GM12872 (cell line): ENCODE results near the gene AS3MT.
A peak's percentile ranks its signal among the peaks of the same experiment; 100 is the strongest.

Experiments
- TF ChIP-seq, protein P1 (sequence below): IDR thresholded peaks from 3 replicates; pipeline ENCODE4 v1.5.1; 2011; ENCODE audit warnings: low read depth, mild to moderate bottlenecking, low read length, moderate library complexity; ENCODE audit not compliant: insufficient read depth

The AS3MT gene

DNA sequence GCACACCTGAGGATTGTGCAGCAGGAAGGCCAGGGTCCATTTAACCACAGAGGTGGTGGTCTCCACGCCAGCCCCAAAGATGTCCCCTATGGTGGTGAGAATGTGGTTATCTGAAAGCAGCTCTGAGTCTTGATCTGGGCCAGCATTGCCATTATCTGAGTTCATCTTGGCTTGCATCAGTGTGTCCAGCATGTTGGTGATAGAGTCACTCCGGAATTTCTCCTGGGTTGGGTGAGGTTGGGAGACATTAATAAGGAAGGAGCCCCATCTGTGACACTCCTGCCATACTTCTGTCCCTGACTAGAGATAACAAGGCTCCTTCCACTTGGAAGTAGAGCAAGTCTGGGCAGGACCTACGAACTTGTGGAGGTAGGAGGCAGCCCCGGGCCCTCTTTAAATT, 36.3 kb upstream of the AS3MT start:
- TF ChIP-seq, protein P1, sequence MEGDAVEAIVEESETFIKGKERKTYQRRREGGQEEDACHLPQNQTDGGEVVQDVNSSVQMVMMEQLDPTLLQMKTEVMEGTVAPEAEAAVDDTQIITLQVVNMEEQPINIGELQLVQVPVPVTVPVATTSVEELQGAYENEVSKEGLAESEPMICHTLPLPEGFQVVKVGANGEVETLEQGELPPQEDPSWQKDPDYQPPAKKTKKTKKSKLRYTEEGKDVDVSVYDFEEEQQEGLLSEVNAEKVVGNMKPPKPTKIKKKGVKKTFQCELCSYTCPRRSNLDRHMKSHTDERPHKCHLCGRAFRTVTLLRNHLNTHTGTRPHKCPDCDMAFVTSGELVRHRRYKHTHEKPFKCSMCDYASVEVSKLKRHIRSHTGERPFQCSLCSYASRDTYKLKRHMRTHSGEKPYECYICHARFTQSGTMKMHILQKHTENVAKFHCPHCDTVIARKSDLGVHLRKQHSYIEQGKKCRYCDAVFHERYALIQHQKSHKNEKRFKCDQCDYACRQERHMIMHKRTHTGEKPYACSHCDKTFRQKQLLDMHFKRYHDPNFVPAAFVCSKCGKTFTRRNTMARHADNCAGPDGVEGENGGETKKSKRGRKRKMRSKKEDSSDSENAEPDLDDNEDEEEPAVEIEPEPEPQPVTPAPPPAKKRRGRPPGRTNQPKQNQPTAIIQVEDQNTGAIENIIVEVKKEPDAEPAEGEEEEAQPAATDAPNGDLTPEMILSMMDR, result no peak

DNA sequence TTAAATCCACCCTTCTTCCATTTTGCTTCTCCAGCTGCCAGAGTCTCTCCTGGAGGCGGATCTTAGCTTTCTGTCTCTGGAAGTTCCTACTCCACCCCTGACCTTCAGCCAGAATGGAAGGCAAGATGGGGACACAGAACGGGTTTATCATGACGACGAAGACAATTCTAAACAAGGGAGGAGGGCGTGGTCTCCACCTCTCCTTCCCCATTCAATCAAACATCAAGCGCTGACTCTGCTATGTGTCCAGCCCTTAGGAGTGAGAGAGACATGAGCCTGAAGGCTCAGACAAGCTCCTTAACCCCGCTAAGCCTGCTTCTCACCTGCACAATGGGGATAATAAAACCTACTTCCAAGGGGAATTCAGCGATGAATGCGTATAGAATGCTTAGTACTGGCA, 35.1 kb upstream of the AS3MT start:
- TF ChIP-seq, protein P1, result no peak

GRCh38 chr10:102835007-102835482, 34.2 kb upstream of the AS3MT start:
- TF ChIP-seq, protein P1, result peak; percentile 91

DNA sequence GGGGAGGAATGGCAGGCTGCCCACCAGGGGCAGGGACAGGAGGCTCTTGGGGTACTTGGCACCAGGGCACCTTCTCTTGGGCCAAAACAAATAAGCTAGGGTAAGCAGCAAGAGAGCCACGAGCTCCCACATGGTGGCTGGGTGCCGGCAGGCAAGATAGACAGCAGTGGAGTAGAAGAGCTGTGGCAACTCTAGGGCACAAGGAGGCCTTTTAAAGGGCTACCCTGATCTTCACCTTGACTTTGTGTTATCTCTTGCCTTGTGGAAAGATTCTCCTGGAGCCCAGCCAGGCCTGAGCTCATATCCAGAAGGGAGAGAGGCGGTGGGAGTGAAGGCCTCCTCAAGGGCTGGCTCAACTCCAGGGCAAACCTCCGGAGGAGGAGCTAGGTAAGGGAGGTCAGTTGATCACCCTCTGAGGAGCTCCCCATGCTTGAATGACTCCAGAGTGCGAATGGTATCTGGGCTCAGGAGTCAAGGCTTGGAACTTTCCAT, 32.0 kb upstream of the AS3MT start, which contains the start of gene CYP17A1:
CYP17A1 (minus strand) TSS at position 184 of the 492 bp plus-strand sequence; CDS start at position 132, 52 bp downstream.
- TF ChIP-seq, protein P1, result no peak

- TF ChIP-seq, protein P1, result no peak
Observed at GRCh38 chr10:102841827-102842345, 27.4 kb upstream of the AS3MT start.

DNA sequence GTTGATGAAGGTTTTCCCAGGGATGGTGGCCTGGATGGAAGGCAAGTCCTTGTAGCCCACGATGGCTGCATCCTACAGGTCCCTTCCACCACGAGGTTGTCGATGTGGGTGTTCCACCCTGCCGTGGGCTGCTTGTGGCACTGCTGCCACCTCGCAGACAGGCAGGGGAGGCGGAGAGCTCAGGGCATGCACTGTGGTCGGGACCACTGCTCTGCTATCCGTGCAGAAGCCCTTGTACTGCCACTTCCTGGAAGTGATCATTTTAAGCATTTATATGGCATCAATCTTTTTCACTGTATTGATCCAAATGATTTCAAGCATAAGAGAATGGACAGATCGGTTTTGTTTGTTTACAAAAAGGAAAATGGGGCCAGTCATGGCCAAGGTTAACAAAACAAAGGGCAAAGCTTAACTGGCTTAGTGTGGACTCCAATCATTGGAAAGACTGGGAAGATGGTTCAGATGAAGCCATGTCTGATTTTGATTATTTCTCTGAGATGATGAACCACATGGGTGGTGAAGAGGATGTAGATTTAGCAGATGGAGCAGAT, 23.8 kb upstream of the AS3MT start:
- TF ChIP-seq, protein P1, result no peak

DNA sequence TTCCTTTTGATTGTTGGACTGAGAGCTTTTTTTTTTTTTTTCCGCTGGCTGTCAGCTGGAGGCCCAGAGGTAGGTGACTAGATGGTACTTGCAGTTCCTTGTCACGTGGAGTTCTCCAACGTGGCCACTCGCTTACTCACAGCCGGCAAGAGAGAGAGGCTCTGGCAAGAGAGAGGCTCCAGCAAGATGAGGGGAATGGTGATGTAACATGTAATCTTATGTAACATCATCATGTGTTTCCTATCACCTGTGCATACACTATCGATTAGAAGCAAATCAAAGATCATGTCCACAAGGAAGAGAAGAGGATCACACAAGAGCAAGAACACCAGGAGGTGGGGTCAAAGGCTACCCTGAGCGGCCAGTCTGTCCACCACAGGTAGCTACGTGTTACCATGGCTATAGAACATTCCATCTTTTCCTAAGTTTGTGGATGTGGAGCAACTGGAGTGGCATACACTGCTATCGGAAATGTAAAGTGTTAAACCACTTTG, 19.2 kb upstream of the AS3MT start:
- TF ChIP-seq, protein P1, result no peak
